Retinal pigment epithelial cell (primary cell): ENCODE results near the gene ADAMTS18.
A peak's percentile ranks its signal among the peaks of the same experiment; 100 is the strongest.

Source experiments
- DNase-seq: peaks from one replicate; pipeline ENCODE4 v3.0.0-alpha.2; 2010; ENCODE audit warnings: low read depth
- H3K4me3 ChIP-seq: 2 replicates; pipeline ENCODE4 v1.5.1; 2011; ENCODE audit warnings: mild to moderate bottlenecking, low read length, control low read depth, moderate library complexity
- TF ChIP-seq, protein P1 (sequence below): conservative IDR thresholded peaks from 2 replicates; pipeline ENCODE4 v1.5.1; 2011; ENCODE audit warnings: low read depth, low read length, control low read depth, inconsistent platforms

ADAMTS18 gene

DNA sequence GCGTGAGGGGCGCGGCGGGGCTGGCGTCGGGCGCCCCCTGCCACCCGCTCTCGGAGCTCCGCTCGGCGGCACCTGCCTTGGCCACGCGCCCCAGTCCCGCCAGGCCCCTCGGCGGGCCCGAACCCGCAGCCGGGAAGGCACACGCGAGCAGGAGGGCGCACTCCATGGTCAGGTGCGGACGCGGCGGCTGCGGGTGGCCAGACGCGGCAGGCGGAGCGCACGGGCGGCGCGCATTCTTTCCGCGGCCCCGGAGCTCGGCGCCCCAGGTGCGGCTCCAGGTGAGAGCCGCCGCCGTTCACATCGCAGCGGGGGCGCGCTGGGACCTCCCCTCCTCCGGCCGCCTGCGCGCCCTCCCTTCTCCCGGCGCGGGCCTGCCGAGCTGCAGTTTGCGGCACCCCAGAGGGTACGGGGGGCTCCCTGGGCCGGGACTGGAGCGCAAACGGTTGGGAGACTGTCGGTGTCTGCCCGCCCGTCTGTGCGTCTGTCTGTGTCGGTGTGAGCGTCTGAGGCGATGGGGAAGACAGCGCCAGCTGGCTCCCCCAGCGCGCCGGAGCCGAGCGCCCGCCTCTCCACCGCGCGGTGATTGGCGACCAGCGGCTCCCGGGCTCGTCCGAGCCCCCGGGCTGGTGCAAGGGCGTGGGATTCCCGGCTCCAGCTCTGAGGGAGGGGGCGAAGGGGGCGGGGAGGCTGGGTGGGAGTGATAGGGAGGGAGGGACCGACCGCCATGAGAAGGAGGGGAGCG, at the start of gene ADAMTS18:
TSS of gene ADAMTS18 (minus strand) at position 505 of the 742 bp plus-strand sequence. CDS start at position 166, 339 bp downstream.
- no peak for DNase-seq
- TF ChIP-seq, protein P1, sequence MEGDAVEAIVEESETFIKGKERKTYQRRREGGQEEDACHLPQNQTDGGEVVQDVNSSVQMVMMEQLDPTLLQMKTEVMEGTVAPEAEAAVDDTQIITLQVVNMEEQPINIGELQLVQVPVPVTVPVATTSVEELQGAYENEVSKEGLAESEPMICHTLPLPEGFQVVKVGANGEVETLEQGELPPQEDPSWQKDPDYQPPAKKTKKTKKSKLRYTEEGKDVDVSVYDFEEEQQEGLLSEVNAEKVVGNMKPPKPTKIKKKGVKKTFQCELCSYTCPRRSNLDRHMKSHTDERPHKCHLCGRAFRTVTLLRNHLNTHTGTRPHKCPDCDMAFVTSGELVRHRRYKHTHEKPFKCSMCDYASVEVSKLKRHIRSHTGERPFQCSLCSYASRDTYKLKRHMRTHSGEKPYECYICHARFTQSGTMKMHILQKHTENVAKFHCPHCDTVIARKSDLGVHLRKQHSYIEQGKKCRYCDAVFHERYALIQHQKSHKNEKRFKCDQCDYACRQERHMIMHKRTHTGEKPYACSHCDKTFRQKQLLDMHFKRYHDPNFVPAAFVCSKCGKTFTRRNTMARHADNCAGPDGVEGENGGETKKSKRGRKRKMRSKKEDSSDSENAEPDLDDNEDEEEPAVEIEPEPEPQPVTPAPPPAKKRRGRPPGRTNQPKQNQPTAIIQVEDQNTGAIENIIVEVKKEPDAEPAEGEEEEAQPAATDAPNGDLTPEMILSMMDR: no peak
- H3K4me3 ChIP-seq: peak within 1 kb of the TSS; percentile 34

DNA sequence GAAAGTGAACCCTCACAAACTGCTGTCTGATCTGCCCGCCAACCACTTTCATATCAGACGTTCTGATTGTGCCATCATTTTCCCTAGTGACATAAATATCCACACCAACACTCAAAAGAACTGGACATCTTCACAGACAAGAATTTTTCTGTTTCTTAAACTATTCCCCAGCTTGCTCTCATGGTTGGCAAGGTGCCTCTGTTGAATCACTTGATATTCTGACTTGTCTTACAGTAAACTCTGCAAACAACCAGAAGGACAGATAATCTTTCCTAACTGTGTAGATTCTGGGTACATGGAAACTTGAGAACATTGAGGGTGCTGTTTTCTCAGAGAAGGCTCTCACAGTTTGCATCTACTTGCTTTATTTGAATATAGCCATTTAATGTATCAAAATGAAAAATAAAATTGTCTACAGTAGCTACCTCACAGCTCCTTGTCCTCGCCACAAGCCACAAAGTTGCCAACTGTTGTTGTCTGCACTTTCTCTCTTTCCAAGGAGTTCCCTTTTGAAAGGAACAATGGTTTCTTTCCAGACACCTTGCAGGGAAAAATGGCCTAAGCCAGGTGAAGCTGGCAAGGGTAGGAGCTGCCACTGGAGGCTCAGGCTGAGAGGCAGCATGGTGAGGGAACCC, 46.0 kb upstream of the ADAMTS18 start:
- H3K4me3 ChIP-seq: no peak overlapping the region
- TF ChIP-seq, protein P1: no peak
- no peak for DNase-seq

GRCh38 chr16:77472262-77472661, 37.4 kb upstream of the ADAMTS18 start:
- TF ChIP-seq, protein P1: no peak
- DNase-seq: no peak
- H3K4me3 ChIP-seq: no peak overlapping the region

GRCh38 chr16:77470851-77471250, 36.0 kb upstream of the ADAMTS18 start:
- DNase-seq: peak; percentile 2
- TF ChIP-seq, protein P1: no peak
- no peak overlapping the region for H3K4me3 ChIP-seq

- no peak for DNase-seq
- H3K4me3 ChIP-seq: no peak overlapping the region
- TF ChIP-seq, protein P1: no peak
Observed at GRCh38 chr16:77469634-77470033, 34.8 kb upstream of the ADAMTS18 start.

DNA sequence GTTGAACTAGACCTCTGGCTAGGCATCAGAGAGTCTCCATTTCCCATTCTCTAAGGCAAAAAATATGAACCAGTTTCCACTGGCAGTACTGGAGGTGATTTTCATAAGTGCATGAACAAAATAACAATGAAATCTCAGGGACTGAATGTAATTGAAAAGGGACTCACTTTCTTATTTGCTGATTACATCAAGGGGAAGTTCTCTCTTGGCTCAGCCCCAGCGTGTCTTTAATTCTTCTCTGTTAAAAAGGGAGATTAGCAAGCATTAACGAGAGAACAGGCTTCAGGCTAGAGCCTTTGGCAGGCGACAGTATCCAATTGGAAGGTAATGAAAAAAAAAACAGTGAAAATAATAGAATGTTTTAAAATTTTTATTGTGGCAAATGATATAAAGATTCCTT, 34.0 kb upstream of the ADAMTS18 start:
- H3K4me3 ChIP-seq: no peak overlapping the region
- peak; percentile 55 for DNase-seq
- TF ChIP-seq, protein P1: no peak
